HK-2 (cell line): ENCODE results near the gene SLC35B2.

ENCODE experiments used
- DNase-seq: peaks from one replicate; pipeline ENCODE4 v3.0.0-alpha.2; 2018; ENCODE audit not compliant: unreplicated experiment

SLC35B2 gene

DNA sequence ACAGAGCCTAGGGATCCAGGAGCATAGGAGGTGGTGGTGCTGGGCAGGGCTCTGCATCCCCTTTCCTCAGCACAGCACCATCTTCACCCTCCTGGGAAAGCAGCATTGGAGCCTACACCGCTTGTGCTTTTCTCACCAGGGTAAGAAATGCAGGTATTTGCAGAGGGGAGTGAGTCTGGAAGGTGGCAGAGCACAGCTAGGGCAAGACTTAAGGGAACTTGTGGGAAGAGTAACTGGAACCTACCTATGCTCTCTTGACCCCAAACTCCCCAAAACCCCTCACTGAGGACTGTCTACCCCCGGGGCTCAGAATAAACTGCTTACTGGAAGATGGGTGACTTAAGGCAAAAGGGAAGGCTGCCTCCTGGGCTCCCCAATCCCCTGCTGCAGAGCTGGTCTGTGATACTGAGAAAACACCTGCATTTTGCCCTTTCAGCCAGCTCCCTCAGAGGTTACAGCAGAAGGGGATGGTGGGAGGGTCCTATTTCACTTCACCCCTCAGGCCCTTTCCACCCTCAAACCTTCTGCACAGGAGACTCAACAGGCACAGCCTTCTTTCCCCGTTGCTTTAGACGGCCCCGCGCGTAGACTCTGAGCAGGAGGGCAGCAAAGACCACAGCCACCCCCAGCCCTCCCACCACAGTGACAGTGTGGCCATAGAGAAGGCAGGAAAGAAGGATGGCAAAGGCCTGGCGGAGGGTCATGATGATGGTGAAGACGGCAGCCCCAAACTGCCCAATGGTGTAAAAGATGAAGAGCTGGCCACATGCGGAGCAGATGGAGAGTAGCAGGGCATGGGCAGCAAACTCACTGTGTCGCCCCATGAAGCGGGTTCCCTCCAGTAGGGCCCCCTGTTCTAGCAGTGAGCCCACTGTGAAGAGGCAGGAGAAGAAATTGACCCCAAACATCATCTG lies 2.9 kb downstream of the SLC35B2 start:
- DNase-seq, result peak; percentile 57

GRCh38 chr6:44253307-44254101 lies 3.8 kb downstream of the SLC35B2 start:
- peak; percentile 63 for DNase-seq

GRCh38 chr6:44251576-44252524 lies 5.5 kb downstream of the SLC35B2 start:
- no peak for DNase-seq

DNA sequence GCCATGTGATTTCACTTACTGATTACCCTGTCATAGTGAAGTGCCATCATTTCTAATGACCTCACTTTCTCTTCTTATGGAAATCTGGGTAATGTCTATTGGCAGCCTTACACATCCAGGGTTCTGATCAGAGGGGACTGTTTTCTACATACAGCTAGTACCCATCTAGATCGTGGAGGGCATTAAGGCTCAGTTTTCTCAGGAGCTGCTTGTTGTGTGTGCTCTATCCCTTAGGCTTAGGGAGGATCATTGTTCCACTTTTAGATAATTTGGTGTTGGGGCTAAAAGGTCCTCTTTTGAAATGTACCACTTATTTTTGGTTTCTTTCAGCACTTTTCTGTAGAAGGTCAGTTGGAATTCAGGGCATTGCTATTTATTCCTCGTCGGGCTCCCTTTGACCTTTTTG lies 6.6 kb downstream of the SLC35B2 start:
- no peak for DNase-seq

DNA sequence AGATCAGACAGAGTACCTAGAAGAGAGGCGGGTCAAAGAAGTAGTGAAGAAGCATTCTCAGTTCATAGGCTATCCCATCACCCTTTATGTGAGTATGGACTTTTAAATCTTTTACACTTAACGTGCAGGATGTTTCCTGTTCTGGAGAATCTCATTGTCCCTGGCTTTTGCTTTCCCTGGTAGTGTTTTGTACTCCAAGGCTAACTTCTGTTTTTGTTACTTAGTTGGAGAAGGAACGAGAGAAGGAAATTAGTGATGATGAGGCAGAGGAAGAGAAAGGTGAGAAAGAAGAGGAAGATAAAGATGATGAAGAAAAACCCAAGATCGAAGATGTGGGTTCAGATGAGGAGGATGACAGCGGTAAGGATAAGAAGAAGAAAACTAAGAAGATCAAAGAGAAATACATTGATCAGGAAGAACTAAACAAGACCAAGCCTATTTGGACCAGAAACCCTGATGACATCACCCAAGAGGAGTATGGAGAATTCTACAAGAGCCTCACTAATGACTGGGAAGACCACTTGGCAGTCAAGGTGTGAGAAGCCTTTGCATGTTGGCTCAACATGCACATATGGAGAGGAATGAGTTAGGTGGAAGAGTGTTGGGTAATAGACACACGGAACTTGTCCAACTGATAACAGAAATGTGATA lies 7.1 kb downstream of the SLC35B2 start:
- DNase-seq, result no peak

DNA sequence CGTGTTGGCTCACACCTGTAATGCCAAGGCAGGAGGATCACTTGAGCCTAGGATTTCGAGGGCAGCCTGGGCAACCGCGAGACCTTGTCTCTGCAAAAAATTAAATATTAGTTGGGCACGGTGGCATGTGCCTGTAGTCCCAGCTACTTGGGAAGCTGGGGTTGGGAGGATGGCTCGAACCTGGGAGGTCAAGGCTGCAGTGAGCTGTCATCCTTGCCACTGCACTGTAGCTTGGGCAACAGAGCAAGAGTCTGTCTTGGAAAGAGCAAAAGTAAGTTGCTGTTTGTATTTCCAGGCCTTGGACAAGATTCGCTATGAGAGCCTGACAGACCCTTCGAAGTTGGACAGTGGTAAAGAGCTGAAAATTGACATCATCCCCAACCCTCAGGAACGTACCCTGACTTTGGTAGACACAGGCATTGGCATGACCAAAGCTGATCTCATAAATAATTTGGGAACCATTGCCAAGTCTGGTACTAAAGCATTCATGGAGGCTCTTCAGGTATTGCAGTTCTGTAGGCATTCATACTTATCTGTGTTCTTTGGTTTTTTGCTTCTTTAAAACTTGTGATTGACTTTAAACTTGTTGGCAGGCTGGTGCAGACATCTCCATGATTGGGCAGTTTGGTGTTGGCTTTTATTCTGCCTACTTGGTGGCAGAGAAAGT lies 8.1 kb downstream of the SLC35B2 start:
- DNase-seq, result no peak

DNA sequence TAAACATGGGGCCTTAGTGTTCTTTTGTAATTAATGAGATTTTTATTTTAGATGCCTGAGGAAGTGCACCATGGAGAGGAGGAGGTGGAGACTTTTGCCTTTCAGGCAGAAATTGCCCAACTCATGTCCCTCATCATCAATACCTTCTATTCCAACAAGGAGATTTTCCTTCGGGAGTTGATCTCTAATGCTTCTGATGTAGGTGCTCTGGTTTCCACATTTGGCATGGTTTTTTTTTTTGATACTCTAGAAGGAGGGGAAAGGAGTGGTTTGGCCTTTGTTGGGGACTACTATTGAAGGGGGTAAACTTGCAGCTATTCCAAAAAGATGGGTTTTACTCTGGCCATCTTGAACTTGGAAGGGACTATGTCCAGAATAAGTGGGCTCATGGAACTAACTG lies 8.7 kb downstream of the SLC35B2 start:
- DNase-seq, result no peak

DNA sequence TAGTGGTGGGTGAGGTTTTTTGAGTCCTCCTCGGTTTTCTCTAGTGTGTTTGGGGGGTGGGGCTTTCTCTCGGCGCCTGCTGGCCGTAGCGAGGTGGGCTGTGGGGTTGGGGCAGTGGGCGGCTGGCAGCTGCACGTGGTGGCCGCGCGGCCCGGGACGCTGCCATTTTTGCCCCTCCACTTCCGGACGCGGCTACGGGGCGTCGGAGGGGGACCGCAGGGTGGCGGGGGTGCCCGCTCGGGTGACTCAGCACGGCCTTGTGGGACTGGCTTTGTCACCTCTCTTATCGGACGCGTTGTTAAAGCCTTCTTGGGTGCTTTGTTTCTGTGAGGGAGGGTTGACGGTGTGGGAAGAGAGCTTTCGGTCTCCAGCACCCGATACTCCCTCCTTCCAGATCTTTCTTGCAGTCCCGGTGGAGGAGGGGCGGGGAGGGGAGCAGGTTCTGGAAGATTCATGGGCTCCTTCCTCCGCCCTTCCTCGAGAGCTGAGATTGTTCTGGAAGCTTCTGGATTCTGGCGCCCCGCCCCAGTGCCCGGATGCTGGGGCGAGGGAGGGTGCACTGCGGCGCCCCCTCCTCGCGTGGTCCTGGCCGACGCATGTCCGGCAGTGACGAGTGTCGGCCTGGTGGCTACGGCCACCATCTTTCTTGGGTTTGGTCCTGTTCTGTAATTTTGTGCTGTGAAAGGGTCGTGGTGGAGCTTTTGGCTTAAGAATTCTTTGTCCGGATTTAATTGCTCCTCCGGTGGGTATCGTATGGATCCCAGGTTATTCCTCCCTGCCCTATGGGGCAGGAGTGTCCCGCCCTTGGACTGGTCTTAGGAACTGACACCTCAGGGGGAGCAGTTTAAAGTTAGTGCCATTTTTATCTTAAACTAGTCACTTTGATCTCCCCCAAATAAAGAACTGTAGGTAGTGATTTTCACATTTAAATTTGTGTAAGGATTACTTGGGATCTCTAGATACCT lies 9.7 kb downstream of the SLC35B2 start:
- peak; percentile 65 for DNase-seq

GRCh38 chr6:44246663-44247337 lies 10.5 kb downstream of the SLC35B2 start, which contains the start of gene HSP90AB1:
TSS of gene HSP90AB1 (plus strand) at chr6:44247101. CDS start at chr6:44248630, 1,529 bp downstream.
- DNase-seq, result peak; percentile 95

DNA sequence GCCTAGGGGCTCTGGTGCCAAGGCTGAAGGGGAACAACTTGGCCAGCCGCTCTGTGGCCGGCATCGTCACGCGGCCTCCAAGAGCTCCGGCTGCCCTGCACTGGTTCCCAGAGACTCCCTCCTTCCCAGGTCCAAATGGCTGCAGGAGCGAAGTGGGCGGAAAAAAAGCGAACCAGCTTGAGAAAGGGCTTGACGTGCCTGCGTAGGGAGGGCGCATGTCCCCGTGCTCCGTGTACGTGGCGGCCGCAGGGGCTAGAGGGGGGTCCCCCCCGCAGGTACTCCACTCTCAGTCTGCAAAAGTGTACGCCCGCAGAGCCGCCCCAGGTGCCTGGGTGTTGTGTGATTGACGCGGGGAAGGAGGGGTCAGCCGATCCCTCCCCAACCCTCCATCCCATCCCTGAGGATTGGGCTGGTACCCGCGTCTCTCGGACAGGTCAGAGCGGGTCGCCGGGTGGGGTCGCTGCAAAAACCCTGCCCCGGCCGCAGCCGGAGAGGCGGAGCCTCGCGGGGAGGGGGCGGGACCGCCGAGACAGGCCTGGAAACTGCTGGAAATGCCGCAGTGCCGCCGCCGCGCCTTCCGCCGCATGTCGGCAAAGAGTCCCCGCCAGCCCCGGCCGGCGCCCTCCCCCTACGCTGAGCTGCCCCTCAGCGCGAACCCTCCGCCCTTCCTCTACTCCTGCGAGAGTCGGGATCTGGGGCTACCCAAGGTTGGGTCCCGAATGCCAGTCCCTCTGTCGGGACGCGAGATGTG lies 11.2 kb downstream of the SLC35B2 start:
- DNase-seq, result peak; percentile 88

DNA sequence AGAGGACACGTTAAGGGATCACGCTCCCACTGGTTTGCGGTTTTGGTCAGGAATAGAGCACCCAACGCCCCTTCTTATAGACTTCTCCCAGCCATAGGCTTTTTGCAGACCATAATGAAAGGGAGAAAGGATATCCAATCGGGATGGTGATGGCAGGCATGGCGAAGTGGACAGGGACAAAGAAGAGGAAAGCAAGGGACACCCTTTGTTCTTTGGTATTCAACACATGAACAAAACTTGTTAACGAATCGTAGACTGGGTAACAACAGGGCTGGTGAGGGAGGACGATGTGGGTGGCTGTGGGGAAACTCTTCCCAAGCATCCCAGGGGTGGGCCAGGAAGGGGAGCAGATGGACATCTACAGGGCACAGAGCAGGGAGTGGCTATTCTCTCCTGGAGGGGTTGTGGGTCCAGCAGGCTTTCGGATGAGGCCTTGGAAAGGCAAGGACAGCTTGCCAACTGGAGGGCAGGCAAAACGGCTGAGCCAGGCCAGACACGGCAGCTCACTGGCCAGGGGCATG lies 11.9 kb downstream of the SLC35B2 start:
- DNase-seq, result no peak

GRCh38 chr6:44243345-44243744 lies 14.0 kb downstream of the SLC35B2 start:
- no peak for DNase-seq

DNA sequence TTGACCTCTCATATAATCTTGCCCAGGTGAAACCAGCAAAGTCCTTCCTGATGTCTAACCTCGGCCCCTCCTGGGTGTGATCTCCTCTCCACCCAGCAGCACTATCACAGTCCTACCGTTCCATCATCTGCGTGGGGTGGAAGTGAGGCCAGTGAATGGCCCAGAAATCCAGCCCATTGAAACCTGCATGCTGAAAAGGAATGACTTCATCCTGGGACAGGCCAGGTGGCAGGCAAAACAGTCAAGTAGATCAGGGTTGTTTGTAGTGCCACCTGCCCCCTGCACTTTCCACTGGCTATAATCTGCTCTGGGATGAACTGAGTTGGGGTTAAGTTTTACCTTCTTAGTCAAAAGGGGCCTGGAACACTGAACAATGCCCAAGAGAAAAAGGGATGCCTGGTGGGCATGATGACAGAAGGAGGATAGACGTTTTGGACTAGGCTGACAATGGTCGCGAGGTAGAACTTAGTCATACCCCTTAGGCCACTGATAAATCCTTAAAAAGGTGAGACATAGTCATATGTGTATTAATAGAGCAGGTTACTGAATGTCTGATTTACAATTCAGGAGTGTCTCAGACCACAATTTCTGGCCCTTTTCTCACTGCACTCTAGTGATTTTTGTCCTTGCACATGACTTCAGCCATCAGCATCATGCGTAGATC lies 18.5 kb downstream of the SLC35B2 start:
- DNase-seq, result no peak

GRCh38 chr6:44237813-44238433 lies 19.4 kb downstream of the SLC35B2 start:
- peak; percentile 83 for DNase-seq

DNA sequence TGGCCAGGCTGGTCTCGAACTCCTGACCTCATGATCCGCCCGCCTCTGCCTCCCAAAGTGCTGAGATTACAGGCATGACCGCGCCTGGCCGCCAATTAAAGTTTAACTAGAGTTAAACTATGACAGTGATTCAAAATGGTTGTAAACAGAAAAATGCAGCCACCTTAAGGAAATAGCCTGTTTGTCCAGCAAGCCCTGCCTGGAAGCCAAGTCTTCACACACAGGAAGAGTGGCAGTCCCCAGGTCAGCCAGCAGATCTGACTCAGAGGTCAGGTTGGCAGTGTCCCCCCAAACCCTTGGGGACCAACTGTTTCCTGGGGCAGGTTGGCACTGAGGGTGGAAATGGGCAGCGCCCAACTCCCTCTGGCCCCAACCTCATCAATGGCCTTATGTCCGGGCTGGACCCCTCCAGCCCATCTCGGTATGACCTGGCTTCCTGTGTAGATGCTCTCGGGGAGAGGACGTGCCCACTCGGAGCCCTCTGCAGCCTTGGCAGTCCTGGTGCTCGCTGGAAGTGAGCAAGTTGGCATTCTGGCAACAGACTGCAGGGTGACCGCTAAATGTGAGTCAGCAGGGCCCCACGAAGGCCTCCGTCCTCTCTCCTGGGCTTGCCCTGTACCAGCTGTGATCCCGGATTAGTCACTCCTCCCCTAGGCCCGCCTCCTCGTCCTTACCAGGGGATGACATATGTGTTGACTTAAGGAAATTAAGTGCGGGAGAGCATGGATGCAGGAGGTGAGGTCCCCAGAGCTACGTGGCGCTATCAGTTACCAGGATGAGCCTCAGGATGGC lies 20.1 kb downstream of the SLC35B2 start:
- peak; percentile 96 for DNase-seq
